Activated CD8-positive, alpha-beta memory T cell treated with anti-CD3 and anti-CD28 coated beads, Interleukin-2, amount 50 U/mL, for 48 hours (primary cell): ENCODE measurements around the gene BBOF1.
"Not testable (repeated sequence)": the region's sequence is repeated elsewhere in the genome, so short reads cannot be mapped to it uniquely, and the experiment has no call there.

ENCODE experiments used
- DNase-seq: peaks from one replicate; pipeline ENCODE4 v3.0.0-alpha.2; 2020

Gene BBOF1

GRCh38 chr14:74018586-74019407 is at the start of gene BBOF1, which contains the start of gene ENTPD5:
Gene BBOF1 (plus strand): TSS chr14:74019349. CDS start chr14:74019479, 130 bp downstream.
Gene ENTPD5 (minus strand): TSS chr14:74019288. CDS start chr14:73988102, 31,186 bp downstream.
- peak; percentile 91 for DNase-seq

GRCh38 chr14:73973497-73973896 is 45.7 kb upstream of the BBOF1 start:
- no peak for DNase-seq

- DNase-seq: no peak
These were observed 43.0 kb upstream of the BBOF1 start for GRCh38 chr14:73976125-73976524.

GRCh38 chr14:73977896-73978295 is 41.3 kb upstream of the BBOF1 start:
- no peak for DNase-seq

GRCh38 chr14:73988065-73988464 is 31.1 kb upstream of the BBOF1 start:
- DNase-seq: no peak

- not testable (repeated sequence) for DNase-seq
These were observed 30.5 kb upstream of the BBOF1 start for GRCh38 chr14:73988656-73989055.

- DNase-seq: no peak
These were observed 28.1 kb upstream of the BBOF1 start for GRCh38 chr14:73991092-73991491.

GRCh38 chr14:73994926-73995325 is 24.2 kb upstream of the BBOF1 start:
- not testable (repeated sequence) for DNase-seq

GRCh38 chr14:73995977-73996378 is 23.2 kb upstream of the BBOF1 start:
- DNase-seq: no peak

- no peak for DNase-seq
These were observed 22.4 kb upstream of the BBOF1 start for GRCh38 chr14:73996731-73997107.

GRCh38 chr14:73997108-73997943 is 21.8 kb upstream of the BBOF1 start:
- no peak for DNase-seq

- no peak for DNase-seq
These were observed 21.2 kb upstream of the BBOF1 start for GRCh38 chr14:73997944-73998447.

GRCh38 chr14:73998726-73999125 is 20.4 kb upstream of the BBOF1 start:
- no peak for DNase-seq

- DNase-seq: not testable (repeated sequence)
These were observed 13.5 kb upstream of the BBOF1 start for GRCh38 chr14:74005664-74006063.

- no peak for DNase-seq
These were observed 10.2 kb upstream of the BBOF1 start for GRCh38 chr14:74008843-74009499.

- no peak for DNase-seq
These were observed 4.8 kb upstream of the BBOF1 start for GRCh38 chr14:74014299-74014698.

- no peak for DNase-seq
These were observed 4.0 kb upstream of the BBOF1 start for GRCh38 chr14:74015176-74015575.

GRCh38 chr14:74015963-74016362 is 3.2 kb upstream of the BBOF1 start:
- no peak for DNase-seq

GRCh38 chr14:74018174-74018585 is 969 bp upstream of the BBOF1 start:
- DNase-seq: no peak

- no peak for DNase-seq
These were observed 424 bp downstream of the BBOF1 start for GRCh38 chr14:74019408-74020137.

- no peak for DNase-seq
These were observed 3.2 kb downstream of the BBOF1 start for GRCh38 chr14:74022346-74022745.

- no peak for DNase-seq
These were observed 10.0 kb downstream of the BBOF1 start for GRCh38 chr14:74029136-74029535.
